GM18951 (cell line): ENCODE results near the gene KRTAP9-7.
"Not testable (repeated sequence)": the region's sequence is repeated elsewhere in the genome, so short reads cannot be mapped to it uniquely, and the experiment has no call there.

ENCODE experiments used
- POLR2A ChIP-seq: IDR thresholded peaks from 4 replicates; pipeline ENCODE4 v1.6.1; 2011; ENCODE audit warnings: mild to moderate bottlenecking; ENCODE audit not compliant: insufficient read length, insufficient read depth; ENCODE audit errors: extremely low read depth
- in situ Hi-C: fragments of 300-500 bp; cut with MboI; formaldehyde crosslinking; loops from one replicate; pipeline ENCODE4 v1.12.0; 2022; ENCODE audit warnings: low sequenced_read_pairs, mixed read lengths, inconsistent platforms; ENCODE audit not compliant: unreplicated experiment

The KRTAP9-7 gene, protein sequence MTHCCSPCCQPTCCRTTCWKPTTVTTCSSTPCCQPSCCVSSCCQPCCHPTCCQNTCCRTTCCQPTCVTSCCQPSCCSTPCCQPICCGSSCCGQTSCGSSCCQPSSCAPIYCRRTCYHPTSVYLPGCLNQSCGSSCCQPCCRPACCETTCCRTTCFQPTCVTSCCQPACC

DNA sequence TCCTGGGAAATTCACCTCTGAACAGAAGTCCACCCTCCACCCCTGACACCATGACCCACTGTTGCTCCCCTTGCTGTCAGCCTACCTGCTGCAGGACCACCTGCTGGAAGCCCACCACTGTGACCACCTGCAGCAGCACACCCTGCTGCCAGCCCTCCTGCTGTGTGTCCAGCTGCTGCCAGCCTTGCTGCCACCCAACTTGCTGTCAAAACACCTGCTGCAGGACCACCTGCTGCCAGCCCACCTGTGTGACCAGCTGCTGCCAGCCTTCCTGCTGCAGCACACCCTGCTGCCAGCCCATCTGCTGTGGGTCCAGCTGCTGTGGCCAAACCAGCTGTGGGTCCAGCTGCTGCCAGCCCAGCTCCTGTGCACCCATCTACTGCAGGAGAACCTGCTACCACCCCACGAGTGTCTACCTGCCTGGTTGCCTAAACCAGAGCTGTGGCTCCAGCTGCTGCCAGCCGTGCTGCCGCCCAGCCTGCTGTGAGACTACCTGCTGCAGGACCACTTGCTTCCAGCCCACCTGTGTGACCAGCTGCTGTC, at the start of gene KRTAP9-7:
KRTAP9-7 (plus strand) TSS at position 51 of the 543 bp plus-strand sequence; CDS start at position 51, 0 bp downstream.
- in situ Hi-C loops, result loop anchor here (5.0 kb wide), 1 partner anchor 543 kb away; no protein-coding TSS in a partner anchor

DNA sequence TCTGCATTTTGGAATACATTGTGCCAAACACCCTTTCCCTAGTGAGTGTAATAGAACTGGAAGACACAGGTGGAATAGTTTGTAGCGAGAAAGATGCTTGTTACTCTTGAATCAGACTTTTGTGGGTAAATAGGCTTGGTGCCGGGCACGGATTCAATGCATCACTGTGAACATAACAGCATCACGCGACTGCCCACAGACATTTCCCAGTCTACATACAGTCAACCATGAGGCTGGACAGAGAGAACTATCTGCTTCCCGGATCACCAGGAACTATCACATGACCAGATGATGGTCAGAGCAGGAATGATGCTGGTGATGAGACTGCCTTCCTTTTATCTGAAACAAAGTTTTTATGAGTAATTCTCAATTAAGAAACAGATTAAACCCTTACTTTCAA, 49.4 kb upstream of the KRTAP9-7 start:
- TF ChIP-seq POLR2A, result no peak
- in situ Hi-C loops, result no loop called here

DNA sequence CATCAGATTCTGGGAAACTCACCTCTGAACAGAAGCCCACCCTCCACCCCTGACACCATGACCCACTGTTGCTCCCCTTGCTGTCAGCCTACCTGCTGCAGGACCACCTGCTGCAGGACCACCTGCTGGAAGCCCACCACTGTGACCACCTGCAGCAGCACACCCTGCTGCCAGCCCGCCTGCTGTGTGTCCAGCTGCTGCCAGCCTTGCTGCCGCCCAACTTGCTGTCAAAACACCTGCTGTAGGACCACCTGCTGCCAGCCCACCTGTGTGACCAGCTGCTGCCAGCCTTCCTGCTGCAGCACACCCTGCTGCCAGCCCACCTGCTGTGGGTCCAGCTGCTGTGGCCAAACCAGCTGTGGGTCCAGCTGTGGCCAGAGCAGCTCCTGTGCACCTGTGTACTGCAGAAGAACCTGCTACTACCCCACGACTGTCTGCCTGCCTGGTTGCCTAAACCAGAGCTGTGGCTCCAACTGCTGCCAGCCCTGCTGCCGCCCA, 48.9 kb upstream of the KRTAP9-7 start, which contains the start of gene KRTAP9-2:
KRTAP9-2 (plus strand) TSS at position 51 of the 498 bp plus-strand sequence; CDS start at position 58, 7 bp downstream.
- in situ Hi-C loops, result not testable (repeated sequence)

DNA sequence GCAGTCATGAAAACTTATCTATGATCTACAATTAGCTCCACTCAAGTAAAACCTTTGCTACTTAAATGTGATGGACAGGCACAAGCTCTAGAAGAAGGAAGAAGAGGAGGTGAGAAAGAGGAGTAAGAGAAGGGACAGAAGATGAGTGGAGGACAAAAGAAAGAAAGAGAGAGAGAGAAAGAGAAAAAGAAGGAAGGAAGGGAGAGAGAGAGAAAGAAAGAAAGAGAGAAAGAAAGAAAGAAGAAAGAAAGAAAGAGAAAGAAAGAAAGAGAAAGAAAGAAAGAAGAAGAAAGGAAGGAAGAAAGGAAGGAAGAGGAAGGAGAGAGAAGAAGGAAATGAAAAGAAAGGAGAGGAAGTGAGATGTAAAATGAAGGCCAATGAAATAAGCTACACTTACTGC, 45.4 kb upstream of the KRTAP9-7 start:
- no peak for TF ChIP-seq POLR2A
- in situ Hi-C loops, result no loop called here

DNA sequence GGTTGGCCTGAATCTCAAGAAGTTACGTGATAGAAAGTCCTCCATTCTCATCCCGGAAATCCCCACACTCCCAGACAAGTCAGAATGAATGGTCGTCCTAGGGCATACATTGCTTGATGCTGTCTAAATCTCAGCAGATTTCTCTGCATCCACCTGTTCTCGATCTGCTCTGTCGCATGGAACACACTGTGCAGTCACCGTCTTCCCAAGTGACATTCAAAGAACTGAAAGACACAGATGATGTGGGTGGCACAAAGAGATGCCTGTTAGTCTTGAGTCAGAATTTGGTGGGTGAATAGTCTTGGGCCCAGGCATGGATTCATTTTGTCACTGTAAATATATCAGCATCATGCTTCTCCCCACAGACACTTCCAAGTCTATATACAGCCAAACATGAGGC, 43.8 kb upstream of the KRTAP9-7 start:
- no peak for TF ChIP-seq POLR2A
- in situ Hi-C loops, result no loop called here

DNA sequence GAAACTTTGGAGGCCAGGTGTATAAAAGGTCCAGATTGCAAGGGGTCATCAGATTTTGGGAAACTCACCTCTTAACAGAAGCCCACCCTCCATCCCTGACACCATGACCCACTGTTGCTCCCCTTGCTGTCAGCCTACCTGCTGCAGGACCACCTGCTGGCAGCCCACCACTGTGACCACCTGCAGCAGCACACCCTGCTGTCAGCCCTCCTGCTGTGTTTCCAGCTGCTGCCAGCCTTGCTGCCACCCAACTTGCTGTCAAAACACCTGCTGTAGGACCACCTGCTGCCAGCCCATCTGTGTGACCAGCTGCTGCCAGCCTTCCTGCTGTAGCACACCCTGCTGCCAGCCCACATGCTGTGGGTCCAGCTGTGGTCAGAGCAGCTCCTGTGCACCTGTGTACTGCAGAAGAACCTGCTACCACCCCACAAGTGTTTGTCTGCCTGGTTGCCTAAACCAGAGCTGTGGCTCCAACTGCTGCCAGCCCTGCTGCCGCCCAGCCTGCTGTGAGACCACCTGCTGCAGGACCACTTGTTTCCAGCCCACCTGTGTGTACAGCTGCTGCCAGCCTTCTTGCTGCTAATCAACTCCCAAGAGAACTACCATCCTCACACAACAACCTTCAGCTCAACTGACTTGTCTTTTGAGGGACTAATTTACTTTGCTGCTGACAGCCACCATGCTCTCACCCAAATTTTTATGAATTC, 42.9 kb upstream of the KRTAP9-7 start, which contains the start of gene KRTAP9-3:
KRTAP9-3 (plus strand) TSS at position 51 of the 707 bp plus-strand sequence; CDS start at position 104, 53 bp downstream.
- in situ Hi-C loops, result not testable (repeated sequence)

DNA sequence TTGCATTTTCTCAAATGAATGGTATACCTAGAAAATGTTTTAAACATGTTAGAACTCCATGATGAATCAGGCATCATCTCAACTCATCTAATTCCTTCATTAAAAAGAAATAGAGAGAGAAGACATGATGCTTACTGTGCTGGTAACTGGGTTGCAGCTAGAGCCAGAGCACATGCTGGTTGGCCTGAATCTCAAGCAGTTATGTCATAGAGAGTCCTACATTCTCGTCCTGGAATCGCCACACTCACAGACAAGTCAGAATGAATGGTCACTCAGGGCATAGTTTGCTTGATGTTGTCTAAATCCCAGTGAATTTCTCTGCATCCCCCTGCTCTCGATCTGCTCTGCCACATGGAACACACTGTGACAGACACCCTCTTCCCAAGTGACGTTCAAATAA, 38.4 kb upstream of the KRTAP9-7 start:
- in situ Hi-C loops, result not testable (repeated sequence)

DNA sequence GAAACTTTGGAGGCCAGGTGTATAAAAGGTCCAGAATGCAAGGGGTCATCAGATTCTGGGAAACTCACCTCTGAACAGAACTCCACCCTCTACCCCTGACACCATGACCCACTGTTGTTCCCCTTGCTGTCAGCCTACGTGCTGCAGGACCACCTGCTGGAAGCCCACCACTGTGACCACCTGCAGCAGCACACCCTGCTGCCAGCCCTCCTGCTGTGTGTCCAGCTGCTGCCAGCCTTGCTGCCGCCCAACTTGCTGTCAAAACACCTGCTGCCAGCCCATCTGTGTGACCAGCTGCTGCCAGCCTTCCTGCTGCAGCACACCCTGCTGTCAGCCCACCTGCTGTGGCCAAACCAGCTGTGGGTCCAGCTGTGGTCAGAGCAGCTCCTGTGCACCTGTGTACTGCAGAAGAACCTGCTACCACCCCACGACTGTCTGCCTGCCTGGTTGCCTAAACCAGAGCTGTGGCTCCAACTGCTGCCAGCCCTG, 37.5 kb upstream of the KRTAP9-7 start, which contains the start of gene KRTAP9-8:
KRTAP9-8 (plus strand) TSS at position 51 of the 489 bp plus-strand sequence; CDS start at position 104, 53 bp downstream.
- in situ Hi-C loops, result not testable (repeated sequence)

DNA sequence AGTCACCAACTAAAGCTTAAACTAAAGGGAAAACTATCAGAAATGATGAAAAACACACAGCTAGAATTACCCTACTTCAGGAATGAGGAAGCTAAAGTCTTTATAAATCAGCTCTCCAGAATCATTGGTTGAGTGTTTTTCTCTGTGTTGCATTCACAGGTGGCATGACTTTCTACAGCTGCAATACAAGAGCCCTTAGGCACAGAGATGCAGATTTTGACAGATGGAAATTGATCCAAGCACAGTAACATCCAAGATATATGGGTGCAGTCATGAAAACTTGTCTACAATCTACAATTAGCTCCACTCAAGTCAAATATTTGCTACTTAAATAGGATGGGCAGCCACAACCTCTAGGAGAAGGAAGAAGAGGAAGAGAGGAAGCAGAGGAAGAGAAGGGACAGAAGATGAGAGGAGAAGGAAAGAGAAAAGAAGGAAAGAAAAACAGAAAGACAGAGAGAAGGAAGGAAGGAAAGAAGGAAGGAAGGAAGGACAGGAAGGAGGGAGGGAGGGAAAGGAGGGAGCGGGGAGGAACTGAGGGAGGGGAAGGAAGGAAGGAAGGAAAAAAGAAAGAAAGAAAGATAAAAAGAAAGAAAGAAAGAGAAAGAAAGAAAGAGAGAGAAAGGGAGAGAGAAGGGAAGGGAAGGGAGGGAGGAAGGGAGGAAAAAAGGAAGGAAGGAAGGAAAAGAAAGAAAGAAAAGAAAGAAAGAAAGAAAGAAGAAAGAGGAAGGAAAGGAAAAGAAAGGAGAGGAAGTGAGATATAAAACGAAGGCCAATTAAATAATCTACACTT, 28.3 kb upstream of the KRTAP9-7 start:
- in situ Hi-C loops, result not testable (repeated sequence)

DNA sequence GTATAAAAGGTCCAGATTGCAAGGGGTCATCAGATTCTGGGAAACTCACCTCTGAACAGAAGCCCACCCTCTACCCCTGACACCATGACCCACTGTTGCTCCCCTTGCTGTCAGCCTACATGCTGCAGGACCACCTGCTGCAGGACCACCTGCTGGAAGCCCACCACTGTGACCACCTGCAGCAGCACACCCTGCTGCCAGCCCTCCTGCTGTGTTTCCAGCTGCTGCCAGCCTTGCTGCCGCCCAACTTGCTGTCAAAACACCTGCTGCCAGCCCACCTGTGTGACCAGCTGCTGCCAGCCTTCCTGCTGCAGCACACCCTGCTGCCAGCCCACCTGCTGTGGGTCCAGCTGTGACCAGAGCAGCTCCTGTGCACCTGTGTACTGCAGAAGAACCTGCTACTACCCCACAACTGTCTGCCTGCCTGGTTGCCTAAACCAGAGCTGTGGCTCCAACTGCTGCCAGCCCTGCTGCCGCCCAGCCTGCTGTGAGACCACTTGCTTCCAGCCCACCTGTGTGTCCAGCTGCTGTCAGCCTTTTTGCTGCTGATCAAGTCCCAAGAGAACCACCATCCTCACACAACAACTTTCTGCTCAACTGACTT, 25.8 kb upstream of the KRTAP9-7 start, which contains the start of gene KRTAP9-4:
KRTAP9-4 (plus strand) TSS at position 51 of the 604 bp plus-strand sequence; CDS start at position 85, 34 bp downstream.
- in situ Hi-C loops, result not testable (repeated sequence)

DNA sequence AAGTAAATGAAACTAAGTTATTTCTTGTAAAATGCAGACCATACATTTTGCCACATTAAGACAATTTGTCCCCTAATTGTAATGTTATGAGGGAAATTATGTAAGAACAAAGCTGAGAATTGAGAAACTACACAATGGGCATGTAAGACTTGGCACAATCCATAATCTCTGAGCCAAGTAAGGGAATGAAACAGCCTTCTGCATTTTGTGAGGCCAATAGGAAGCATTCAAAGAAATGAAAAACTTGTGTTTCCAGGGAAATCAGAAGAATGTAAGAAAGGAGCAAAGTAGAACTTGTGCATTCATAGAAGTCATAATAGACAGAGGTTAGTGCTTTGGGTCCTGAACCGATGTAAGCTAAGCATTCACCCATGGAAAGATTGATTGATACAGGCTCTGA, 24.2 kb upstream of the KRTAP9-7 start:
- in situ Hi-C loops, result no loop called here
- TF ChIP-seq POLR2A, result no peak

DNA sequence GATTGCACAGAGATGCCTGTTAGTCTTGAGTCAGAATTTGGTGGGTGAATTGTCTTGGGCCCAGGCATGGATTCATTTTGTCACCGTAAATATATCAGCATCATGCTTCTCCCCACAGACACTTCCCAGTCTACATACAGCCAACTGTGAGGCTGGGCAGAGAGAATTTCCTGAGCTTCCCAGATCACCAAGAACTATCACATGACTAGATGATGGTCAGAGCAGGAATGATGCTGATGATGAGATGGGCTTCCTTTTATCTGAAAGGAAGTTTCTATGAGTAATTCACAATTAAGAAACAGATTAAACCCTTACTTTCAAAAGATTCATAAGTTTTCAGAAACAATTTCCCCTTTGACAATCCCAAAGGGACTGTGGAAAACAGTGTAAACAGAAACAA, 20.6 kb upstream of the KRTAP9-7 start:
- in situ Hi-C loops, result no loop called here
- TF ChIP-seq POLR2A, result no peak

DNA sequence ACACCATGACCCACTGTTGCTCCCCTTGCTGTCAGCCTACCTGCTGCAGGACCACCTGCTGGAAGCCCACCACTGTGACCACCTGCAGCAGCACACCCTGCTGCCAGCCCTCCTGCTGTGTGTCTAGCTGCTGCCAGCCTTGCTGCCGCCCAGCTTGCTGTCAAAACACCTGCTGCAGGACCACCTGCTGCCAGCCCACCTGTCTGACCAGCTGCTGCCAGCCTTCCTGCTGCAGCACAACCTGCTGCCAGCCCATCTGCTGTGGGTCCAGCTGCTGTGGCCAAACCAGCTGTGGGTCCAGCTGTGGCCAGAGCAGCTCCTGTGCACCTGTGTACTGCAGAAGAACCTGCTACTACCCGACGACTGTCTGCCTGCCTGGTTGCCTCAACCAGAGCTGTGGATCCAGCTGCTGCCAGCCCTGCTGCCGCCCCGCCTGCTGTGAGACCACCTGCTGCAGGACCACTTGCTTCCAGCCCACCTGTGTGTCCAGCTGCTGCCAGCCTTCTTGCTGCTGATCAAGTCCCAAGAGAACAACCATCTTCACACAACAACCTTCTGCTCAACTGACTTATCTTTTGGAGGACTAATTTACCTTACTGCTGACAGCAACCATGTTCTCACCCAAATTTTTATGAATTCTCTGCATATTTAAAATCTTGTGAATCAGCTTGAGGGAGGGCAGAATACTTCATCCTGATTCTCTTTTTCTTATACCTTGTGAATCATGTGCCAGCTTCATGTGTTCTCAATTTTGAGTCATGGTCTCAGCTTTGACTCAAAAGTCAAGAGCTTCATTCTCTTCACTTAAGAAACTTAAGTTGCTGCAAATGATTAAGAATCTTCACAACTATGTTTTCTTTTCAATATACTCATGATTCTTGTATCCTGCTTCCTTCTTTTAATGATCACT, 19.9 kb upstream of the KRTAP9-7 start, which contains the start of gene KRTAP9-9:
KRTAP9-9 (plus strand) TSS at position 4 of the 910 bp plus-strand sequence.
- in situ Hi-C loops, result not testable (repeated sequence)
